Pons (tissue), 1 donor: ENCODE measurements around the gene DHX58.

Source experiments
- DNase-seq: peaks from one replicate; pipeline ENCODE4 v3.0.0-alpha.2; 2016; ENCODE audit warnings: low spot score

Gene DHX58

GRCh38 chr17:42087042-42087701 lies 25.3 kb downstream of the DHX58 start:
- no peak for DNase-seq

DNA sequence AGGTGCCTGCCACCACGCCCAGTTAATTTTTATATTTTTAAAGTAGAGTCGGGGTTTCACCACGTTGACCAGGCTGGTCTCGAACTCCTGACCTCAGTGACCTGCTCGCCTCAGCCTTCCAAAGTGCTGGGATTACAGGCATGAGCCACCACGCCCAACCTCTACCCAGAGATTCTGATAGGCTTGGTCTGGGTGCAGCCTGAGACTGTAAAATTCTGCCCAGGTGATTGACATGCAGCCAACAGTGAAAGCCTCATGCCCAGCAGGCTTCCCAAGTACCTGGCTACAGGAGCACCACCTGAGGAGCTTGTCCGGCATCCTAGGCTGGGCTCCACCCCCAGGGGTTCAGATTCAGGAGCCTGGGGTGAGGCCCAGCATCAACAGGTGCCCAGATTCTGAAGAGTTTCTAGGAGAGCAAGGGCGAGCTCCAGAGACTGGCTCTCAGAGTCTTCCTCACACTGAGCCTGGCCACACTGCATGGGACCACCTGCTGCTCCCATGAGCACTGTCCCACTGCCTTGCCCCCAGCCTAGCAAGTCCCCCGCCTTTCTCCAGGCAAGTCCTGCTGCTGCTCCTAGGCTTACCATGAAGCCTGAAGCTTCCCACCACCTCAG lies 30.9 kb downstream of the DHX58 start:
- no peak for DNase-seq

DNA sequence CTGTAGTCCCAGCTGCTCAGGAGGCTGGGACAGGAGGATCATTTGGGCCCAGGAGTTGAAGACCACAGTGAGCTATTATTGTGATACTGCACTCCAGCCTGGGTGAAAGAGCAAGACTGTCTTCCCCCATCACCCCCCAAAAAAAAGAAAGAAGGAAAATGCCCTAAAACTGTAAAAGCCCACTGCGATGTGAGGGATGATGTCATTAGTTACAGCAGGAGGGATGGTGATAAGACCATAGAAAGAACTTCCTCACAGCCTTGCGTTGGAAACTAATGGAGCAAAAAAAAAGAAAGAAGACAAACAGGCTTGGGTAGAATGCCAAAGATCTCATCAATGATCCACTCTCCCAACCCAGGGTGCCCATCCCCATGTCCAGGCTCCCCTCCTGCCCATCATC lies 33.0 kb downstream of the DHX58 start:
- DNase-seq: no peak

GRCh38 chr17:42078396-42079043 lies 34.0 kb downstream of the DHX58 start:
- no peak for DNase-seq

DNA sequence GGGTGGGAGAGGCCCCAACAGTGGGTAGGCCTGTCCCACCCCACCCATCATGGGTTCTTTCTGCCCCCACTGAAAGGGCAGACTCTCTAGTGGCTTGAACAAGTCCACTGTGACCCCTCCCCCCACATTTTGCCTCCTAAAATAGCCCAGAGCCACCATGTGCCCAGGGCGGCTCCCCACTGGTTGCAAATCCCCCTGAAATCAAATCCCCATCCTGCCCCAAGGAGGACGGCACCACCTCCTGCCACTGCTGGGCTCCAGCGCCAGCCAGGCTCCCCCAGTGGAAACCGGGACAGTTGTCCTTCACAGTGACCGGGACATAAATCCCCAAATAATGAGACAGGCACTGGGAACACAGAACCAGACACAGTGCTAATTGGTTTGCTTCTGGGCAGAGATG lies 34.8 kb downstream of the DHX58 start:
- no peak for DNase-seq

DNA sequence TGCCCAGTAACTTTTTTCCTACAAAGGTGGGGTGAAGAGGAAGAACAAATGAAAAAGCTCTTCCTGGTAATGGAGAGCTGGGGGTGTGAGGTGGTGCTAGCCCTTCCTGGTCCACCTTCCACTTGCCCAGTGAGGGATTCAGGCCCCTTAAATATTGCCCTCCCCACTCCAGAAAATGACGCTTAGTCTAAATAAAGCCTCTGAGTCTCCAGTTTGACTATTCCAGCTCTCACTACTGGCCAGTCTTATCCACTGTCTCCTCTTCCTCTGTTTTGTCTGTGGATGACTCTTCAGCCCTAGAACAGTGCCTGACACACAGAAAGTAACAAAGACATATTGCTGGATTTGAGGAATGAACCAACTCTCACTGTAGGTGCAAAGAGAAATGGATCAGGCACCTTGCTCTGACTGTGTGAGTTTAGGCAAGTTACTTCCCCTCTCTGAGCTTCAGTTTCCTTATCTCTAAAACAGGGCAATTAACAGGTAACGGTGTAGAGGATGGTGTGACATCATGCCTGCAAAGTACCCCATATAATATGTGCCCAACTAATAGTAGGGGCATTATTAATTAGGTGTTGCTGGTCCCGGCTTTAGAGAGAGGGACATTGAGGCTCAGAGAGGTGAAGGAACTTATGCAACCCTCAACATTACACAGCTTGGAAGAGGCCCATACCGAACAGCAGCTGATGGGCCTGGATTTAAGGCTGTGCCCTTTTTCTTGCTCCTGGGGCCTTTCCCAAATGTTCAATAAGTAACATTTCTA lies 35.5 kb downstream of the DHX58 start:
- DNase-seq: no peak

DNA sequence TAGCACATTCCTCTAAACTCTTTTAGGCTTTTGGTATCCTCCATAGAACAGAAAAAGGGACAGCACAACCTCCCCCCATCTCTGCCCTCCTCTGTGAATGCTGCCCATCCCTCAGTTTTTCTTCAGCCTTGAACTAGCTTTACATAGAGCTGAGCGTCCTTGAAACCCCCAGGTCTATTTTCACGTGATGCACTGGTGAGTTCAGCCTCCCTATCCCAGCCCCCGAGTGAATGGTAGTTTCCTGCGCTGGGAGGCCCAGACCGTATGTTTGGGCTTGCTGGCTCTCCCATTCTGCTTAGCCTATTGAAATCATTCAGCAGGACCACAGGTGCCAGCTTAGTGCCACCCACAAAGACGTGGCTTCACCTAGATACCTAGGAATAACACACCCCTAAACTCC lies 36.7 kb downstream of the DHX58 start:
- no peak for DNase-seq

DNA sequence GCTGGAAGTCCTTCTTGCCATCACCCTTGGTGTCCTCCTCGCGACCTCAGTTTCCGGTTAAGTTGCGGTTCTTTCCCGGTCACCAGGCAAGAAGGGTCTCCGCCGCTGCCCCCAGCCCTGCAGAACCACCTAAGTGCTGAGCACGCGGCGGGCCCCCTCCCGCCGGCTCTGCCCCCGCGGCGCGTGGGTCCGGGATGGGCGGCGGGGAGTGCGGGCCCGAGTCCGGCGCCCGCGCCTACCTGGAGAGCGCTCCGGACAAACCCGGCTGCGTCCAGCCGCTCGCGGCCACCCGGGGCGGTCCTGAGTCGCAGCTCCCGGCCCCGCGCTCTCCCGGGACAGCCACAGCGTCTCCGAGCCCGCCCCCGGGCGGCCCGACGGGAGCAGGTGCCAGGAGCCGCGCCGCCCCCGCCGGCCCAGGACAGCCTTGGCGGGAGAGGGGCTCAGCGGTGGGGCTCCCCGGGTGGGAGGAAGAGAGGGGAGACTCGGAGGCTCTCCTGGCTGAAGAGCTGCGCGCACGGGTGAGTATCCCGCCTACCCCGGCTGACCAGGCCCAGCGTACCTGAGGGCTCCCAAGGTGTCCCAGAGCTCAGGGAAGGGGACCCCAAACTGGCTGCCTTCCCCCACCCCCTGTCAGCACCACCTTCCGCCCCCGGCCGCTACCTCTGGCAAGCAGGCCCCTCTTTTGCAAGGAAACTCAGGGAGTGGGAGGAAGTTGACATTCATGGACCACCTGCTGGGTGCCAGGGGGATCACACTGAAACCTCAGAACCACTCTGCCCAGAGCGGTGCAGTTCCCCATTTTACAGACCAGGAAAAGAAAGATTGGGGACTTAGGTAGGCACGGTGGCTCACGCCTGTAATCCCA lies 40.0 kb downstream of the DHX58 start:
- no peak for DNase-seq

- no peak for DNase-seq
Measured at GRCh38 chr17:42071810-42072209, 40.7 kb downstream of the DHX58 start.

- no peak for DNase-seq
Measured at GRCh38 chr17:42068979-42069378, 43.5 kb downstream of the DHX58 start.

DNA sequence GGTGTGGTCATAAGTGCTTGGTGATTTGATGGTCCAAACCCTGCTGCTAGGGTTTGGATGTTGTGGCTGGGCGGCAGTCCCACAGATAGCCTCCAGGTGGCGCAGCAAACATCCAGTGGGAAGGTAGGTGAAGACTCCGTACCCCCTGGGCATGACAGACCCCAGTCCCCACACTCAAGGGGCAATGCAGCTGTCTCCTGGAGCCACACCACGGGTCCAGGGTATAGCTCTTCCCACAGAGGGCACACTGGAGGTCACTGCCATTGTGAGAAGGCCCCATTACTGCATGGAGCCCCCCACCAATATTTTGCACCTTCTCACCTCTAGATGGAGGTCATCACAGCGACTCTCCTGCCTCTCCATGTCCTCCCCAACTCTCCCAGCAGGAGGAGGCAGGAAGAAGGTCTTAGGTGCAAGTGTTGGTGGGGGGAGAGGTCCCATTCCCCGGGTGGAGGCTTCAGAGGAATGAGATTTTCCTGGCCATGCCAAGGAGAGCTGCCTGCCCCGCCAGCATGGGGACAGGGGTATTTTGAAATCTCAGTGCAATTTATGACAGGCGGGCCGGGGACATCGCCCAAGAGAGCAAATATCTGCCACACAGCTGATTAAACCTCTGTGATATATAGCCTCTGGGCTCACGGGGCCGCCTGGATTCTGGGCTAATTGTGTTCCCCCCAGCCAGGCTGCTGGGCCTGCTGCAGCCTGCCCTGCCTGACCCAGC lies 45.0 kb downstream of the DHX58 start:
- DNase-seq: peak; percentile 37

DNA sequence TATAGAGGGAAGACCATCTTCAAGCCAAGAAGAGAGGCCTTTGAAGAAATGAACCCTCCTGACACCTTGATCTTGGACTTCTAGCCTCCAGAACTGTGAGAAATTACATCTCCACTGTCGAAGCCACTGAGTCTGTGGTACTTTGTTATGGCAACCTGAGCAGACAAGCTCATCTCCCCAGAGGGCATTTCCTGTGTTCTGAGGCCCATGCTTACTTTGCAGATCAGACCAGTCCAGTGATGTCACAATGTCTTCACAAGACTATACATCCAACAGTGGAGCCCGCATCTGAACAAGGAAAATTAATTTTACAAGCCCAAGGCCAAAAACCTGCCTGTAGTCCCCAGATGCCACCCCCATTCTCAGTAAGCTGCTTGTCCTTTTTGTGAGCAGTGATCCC lies 47.3 kb downstream of the DHX58 start:
- no peak for DNase-seq

DNA sequence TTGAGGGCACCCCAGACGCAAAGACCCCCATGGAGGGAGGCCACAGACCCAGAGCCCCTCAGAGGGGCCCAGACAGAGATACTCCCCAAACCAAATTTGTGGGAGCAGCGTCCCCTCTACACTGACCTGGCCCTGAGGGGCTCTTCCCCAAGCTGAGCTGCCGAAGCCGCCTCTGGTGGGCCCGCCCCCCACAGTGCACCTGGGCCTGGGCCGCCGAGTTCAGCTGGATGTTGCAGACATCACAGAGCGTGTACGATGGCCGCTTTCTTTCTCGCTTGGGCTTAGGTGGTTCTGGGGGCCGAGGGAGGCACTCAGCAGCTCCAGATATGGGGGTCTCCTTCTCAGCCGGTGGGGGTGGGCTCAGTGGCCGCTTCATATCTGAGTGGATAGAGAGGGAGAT lies 49.8 kb downstream of the DHX58 start:
- no peak for DNase-seq

DNA sequence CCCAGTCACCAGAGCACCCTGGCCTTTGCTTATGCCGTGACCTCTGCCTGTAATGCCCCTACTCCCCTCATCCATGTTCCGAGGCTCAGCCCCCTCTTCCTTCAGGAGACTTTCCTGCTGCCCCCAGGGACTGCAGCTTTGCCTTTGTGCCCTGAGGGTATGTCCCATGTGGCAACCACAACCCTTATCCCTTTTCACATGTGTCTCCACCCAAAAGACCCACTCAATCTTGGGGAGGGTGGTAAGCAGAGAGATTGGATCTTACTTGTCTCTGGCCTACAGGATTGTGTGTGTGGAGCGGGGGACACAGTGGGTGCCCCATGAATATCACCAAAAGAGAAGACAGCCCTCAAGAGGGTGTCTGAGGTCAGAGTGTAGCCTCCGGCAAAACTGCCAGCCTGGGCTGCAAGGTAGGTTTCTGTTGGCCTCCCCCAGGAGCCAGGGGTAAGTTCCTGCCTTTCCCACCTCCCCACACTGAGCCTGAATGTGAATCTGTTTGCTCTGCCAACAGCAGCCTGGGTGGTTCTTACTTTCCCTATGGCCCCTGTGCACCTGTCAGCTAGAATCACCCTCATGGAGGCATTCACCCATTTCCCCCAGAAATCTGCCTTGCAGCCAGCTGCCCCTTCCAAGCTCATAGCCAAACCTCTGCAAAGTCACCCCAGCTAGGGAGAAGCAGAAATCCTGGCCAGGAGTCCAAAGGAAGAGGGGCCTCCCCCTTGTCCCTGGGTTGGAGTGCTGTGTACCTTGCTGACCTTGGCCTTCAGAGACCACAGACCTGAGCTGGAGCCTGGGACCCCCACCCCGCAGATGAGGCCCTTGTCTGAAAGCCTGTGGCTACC lies 50.6 kb downstream of the DHX58 start:
- DNase-seq: no peak

DNA sequence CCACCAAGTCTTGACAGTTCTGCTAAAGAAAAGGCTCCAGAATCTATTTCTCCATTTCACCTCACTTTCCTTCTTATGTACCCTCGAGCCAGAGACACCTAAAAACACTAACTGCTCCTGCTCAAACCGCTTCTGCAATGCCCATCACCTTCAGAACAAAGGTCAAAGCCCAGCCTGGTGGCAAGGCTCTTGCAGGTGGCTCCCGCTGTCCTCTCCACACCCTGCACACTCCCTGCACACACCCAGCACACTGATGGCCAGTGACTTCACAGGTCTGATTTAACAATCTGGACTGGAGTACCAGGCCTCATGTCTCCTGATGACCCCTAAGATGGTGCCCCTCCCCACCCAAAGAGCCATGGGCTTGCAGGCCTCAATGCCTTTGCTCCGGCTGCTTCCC lies 52.3 kb downstream of the DHX58 start:
- no peak for DNase-seq

DNA sequence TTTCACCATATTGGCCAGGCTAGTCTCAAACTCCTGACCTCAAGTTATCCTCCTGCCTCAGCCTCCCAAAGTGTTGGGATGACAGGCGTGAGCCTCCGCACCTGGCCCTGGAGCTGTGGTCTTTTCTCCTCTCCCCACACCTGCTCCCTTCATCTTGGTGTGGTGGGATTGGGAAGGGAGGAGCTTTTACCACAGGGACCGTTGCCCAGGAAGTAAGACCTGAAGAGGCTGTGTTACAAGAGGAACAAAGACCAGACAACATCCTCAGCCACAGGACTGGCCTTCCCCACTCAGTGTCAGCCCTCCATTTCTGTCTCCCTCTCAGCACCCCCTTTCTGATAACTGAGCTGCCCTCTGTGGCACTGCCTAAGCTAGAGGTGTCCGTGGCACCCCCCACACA lies 52.7 kb downstream of the DHX58 start:
- no peak for DNase-seq

GRCh38 chr17:42058063-42058462 lies 54.5 kb downstream of the DHX58 start:
- DNase-seq: no peak

DNA sequence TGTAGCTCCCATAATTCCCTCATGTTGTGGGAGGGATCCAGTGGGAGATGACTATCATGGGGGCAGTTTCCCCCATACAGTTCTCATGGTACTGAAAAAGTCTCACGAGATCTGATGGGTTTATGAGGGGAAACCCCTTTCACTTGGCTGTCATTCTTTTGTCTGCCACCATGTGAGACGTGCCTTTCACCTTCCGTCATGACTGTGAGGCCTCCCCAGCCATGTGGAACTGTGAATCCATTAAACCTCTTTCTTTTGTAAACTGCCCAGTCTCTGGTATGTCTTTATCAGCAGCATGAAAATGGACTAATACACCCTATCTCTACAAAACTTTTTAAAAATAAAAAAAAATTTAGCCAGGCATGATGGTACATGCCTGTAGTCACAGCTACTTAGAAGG lies 55.9 kb downstream of the DHX58 start:
- DNase-seq: no peak

DNA sequence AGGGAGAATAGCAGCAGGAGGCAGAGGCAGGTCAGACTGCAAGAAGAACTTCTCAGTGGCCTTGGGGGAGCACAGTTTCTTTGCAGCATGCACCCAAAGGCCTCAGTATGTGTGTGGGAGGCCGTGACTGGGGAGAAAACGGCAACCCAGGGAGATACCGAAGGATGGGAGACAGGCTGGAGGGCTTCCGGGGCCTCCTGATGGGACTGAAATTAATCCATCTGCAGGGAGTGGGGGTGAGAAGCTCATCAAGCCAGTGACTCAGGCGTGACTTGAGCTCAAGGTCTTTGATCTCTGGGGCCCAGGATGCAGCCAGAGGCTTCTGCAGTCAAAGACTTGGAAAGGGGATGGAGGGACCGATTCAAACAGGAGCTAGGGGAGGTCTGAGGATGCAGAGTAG lies 57.0 kb downstream of the DHX58 start:
- DNase-seq: no peak

- DNase-seq: no peak
Measured at GRCh38 chr17:42055027-42055426, 57.5 kb downstream of the DHX58 start.
